IgD-negative memory B cell (primary cell): Measurements from ENCODE around the gene PGBD2. TPM values are rescaled to one million over a fixed set of nuclear protein-coding genes. Genes with fewer than 3 reads are reported as not detected.
"Not testable (repeated sequence)": the region's sequence is repeated elsewhere in the genome, so short reads cannot be mapped to it uniquely, and the experiment has no call there.

ENCODE experiments used
- H3K27ac Mint-ChIP-seq, 3 donors: one replicate each; pipeline ENCODE4 v1.8.0; 2020 to 2022; ENCODE audit warnings: mild to moderate bottlenecking in 3 of 3, mixed read lengths in 3 of 3, moderate library complexity in 1 of 3
- H3K27me3 Mint-ChIP-seq: one replicate; pipeline ENCODE4 v1.8.0; 2021; ENCODE audit warnings: mixed read lengths
- H3K36me3 Mint-ChIP-seq: one replicate; pipeline ENCODE4 v1.8.0; 2020; ENCODE audit warnings: mild to moderate bottlenecking, mixed read lengths
- H3K4me1 Mint-ChIP-seq, 3 donors: one replicate each; pipeline ENCODE4 v1.8.0; 2020 to 2022; ENCODE audit warnings: mixed read lengths in 3 of 3, mild to moderate bottlenecking in 1 of 3
- H3K4me3 Mint-ChIP-seq, 4 donors: one replicate each; pipeline ENCODE4 v1.8.0; 2020 to 2022; ENCODE audit warnings: mild to moderate bottlenecking in 4 of 4, mixed read lengths in 4 of 4, moderate library complexity in 3 of 4
- H3K9me3 Mint-ChIP-seq, 3 donors: one replicate each; pipeline ENCODE4 v1.8.0; 2020 to 2021; ENCODE audit warnings: mixed read lengths in 3 of 3, mild to moderate bottlenecking in 1 of 3
- polyA plus RNA-seq: library from polyadenylated mRNA; unstranded; fragments of 300-500 nt; fragmentation: Illumina TruSeq; gene quantifications from one replicate; pipeline ENCODE4 v1.2.3, GENCODE V29; 2021

The PGBD2 gene
- polyA plus RNA-seq, 1 donor from 2014 or later = 16.9 TPM

DNA sequence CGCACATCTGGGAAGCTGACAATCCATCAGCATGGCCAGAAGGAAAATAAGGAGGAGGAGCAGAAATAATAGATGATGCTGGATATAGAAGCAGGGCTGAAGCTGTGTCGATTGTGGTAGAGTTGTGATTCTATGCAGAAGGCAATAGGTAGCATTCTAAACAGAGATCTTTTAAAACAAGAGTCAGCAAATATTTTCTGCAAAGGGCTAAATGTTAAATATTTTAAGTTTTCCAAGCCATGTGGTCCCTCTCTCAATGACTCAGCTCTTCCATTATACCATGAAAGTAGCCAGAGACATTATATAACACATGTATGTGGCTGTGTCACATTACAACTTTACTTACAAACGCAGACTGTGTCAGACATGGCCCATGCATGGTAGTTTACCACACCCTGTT is 21.2 kb downstream of the PGBD2 start:
- H3K36me3 Mint-ChIP-seq = not testable (repeated sequence)

DNA sequence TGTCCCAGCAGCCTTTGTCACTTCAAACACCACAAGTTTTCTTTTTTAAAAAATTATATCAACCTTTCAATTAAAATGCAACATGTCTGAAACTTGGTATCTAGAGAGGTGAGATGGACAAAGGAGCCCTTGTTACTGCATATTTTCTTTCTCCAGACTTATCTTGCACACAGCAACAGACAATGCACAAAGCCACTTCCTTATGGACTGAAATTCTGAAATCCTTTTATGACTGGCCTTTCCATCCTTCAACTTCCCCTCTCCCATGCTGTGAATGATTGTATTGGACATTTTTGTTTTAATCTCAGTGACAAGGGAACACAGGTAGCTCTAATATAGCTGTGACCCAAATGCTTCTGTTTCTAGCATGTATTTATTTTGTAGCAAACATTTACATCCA is 22.1 kb downstream of the PGBD2 start:
- not testable (repeated sequence) for H3K36me3 Mint-ChIP-seq, H3K4me3 Mint-ChIP-seq, H3K27ac Mint-ChIP-seq, H3K27me3 Mint-ChIP-seq, H3K9me3 Mint-ChIP-seq, H3K4me1 Mint-ChIP-seq

More for the DNA sequence above, 21.2 kb downstream of the PGBD2 start:
- H3K4me1 Mint-ChIP-seq = peaks cover 5 to 11% (median 6%) of the 10 kb centered on the region in 3 donors
- H3K27ac Mint-ChIP-seq, H3K4me3 Mint-ChIP-seq, H3K9me3 Mint-ChIP-seq, H3K27me3 Mint-ChIP-seq: not testable (repeated sequence)

DNA sequence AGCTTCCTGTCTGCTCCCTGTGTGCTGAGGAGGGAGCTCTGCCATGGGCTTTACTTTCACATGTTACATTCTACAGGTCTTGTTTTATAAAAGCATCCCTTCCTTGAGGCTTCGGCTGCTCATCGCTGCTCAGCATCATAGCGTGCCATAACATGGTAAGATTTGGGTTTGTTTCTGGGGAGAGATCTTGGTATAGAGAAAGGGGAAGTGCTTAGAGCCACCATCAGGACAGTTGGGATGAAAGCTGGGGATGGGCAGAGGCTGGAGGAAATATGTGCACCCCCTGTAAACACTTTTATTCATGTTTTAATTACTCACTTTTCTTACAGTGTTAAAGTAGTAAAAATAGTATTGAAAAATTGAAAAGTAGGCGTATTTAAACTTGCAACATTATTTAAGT is 24.0 kb downstream of the PGBD2 start:
- not testable (repeated sequence) for H3K4me3 Mint-ChIP-seq, H3K9me3 Mint-ChIP-seq, H3K4me1 Mint-ChIP-seq, H3K36me3 Mint-ChIP-seq, H3K27ac Mint-ChIP-seq, H3K27me3 Mint-ChIP-seq

DNA sequence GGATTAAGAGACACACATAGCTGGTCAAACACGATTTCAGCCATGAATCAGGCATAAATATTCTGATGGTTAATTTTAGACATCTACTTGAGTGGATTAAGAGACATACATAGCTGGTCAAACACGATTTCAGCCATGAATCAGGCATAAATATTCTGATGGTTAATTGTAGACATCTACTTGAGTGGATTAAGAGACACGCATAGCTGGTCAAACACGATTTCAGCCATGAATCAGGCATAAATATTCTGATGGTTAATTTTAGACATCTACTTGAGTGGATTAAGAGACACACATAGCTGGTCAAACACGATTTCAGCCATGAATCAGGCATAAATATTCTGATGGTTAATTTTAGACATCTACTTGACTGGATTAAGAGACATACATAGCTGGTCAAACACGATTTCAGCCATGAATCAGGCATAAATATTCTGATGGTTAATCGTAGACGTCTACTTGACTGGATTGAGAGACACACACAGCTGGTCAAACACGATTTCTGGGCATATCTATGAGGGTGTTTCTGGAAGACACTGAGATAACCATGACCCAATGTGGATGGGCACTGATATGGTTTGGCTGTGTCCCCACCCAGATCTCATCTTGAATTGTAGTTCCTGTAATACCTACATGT is 32.3 kb downstream of the PGBD2 start:
- not testable (repeated sequence) for H3K27ac Mint-ChIP-seq, H3K4me3 Mint-ChIP-seq, H3K27me3 Mint-ChIP-seq, H3K9me3 Mint-ChIP-seq, H3K36me3 Mint-ChIP-seq, H3K4me1 Mint-ChIP-seq

DNA sequence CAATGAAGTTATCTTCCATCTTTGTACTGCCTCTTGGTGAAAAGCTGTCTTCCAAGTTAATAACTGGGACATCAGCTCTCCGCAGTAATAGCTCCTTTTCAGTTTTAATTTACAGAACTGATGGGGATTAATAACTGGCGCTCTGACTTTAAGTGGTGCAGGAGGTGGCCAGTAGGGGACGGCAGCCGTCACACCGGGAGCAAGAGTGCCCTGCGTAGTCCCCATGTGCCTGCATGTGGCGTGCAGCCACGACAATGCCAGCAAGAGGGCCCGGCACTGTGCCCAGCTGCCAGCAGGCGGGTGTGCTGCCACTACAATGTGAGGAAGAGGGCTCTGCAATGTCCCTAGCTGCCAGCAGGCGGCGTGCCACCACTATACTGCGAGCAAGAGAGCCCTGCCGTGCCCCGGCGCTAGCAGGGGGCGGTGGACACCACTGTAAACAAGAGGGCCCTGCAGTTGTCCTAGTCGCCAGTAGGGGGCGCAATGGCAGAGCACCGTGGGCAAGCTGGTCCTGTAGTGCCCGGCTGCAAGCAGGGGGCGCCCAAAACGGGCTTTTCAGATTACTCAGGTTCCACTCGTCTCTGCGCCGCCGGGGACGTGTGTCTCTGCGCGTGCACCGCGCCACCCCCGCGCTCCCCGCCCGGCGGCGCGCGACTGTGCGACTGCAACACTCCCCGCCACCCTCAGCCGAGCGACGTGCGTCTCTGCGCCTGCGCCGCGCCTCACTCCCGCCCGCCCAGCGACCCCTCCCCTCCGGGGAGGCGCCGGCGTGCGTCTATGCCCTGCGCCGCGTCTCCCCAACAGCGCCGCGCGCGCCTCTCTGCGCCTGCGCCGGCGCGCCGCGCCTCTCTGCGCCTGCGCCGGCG is 38.3 kb downstream of the PGBD2 start:
- not testable (repeated sequence) for H3K27me3 Mint-ChIP-seq, H3K4me3 Mint-ChIP-seq, H3K9me3 Mint-ChIP-seq, H3K36me3 Mint-ChIP-seq, H3K4me1 Mint-ChIP-seq, H3K27ac Mint-ChIP-seq

DNA sequence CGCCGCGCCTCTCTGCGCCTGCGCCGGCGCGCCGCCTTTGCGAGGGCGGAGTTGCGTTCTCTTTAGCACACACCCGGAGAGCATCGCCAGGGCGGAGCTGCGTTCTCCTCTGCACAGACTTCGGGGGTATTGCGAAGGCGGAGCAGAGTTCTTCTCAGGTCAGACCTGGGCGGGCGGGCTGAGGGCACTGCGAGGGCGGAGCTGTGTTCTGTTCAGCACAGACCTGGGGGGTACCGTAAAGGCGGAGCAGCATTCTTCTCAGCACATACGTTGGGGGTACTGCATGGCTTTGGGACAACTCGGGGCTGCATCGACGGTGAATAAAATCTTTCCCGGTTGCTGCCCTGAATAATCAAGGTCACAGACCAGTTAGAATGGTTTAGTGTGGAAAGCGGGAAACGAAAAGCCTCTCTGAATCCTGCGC is 39.0 kb downstream of the PGBD2 start:
- H3K4me1 Mint-ChIP-seq, H3K27me3 Mint-ChIP-seq, H3K36me3 Mint-ChIP-seq, H3K9me3 Mint-ChIP-seq, H3K27ac Mint-ChIP-seq, H3K4me3 Mint-ChIP-seq: not testable (repeated sequence)

DNA sequence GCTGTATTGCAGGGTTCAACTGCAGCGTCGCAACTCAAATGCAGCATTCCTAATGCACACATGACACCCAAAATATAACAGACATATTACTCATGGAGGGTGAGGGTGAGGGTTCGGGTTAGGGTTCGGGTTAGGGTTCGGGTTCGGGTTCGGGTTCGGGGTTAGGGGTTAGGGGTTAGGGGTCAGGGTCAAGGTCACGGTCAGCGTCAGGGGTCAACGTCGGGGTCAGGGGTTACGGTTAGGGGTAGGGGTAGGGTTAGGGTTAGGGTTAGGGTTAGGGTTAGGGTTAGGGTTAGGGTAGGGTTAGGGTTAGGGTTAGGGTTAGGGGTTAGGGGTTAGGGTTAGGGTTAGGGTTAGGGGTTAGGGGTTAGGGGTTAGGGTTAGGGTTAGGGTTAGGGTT is 39.4 kb downstream of the PGBD2 start:
- not testable (repeated sequence) for H3K4me1 Mint-ChIP-seq, H3K4me3 Mint-ChIP-seq, H3K36me3 Mint-ChIP-seq, H3K27ac Mint-ChIP-seq, H3K9me3 Mint-ChIP-seq, H3K27me3 Mint-ChIP-seq

DNA sequence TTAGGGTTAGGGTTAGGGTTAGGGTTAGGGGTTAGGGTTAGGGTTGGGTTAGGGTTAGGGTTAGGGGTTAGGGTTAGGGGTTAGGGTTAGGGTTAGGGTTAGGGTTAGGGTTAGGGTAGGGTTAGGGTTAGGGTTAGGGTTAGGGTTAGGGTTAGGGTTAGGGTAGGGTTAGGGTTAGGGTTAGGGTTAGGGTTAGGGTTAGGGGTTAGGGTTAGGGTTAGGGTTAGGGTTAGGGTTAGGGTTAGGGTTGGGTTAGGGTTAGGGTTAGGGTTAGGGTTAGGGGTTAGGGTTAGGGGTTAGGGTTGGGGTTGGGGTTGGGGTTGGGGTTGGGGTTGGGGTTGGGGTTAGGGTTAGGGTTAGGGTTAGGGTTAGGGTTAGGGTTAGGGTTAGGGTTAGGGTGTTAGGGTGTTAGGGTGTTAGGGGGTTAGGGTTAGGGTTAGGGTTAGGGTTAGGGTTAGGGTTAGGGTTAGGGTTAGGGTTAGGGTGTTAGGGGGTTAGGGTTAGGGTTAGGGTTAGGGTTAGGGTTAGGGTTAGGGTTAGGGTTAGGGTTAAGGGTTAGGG is 39.9 kb downstream of the PGBD2 start:
- not testable (repeated sequence) for H3K36me3 Mint-ChIP-seq, H3K9me3 Mint-ChIP-seq, H3K4me3 Mint-ChIP-seq, H3K27ac Mint-ChIP-seq, H3K27me3 Mint-ChIP-seq, H3K4me1 Mint-ChIP-seq

Other genes starting within 250 kb of the PGBD2 start
- gene OR14I1, start 203.5 kb upstream of the PGBD2 start, polyA plus RNA-seq = not detected
- not detected for gene LYPD8, start 150.5 kb upstream of the PGBD2 start, polyA plus RNA-seq
- 4.9 TPM for gene SH3BP5L, start 80.3 kb upstream of the PGBD2 start, polyA plus RNA-seq
- 46.3 TPM for gene ZNF672, start 68.0 kb upstream of the PGBD2 start, polyA plus RNA-seq
- gene ZNF692, start 47.1 kb upstream of the PGBD2 start, polyA plus RNA-seq = 17.0 TPM